T-cell (primary cell): ENCODE data around the gene TMEM114. TPM values are rescaled to one million over a fixed set of nuclear protein-coding genes. Genes with fewer than 3 reads are reported as not detected.

Experiments used
- ATAC-seq, 4 experiments: fragments of 200-7000 bp in 3 of 4; fragments of 150-1000 bp in 1 of 4; cut with Tn5 transposase; replicated peaks in 1 of 4; 1 replicate in 3 of 4; 2 replicates in 1 of 4; pipeline ENCODE4 v1.10.0; 2021; ENCODE audit warnings: moderate library complexity in 3 of 4, mild to moderate bottlenecking in 2 of 4, moderate number of reproducible peaks in 1 of 4
- CTCF ChIA-PET, 2 donors: fragments of 300-600 bp; sonication (Branson Sonifier 250); formaldehyde crosslinking; loops; one replicate each; lab custom pipeline; 2022; ENCODE audit warnings: antibody characterized with exemption in 2 of 2; lab: Charles Lee
- POLR2A ChIA-PET, 2 donors: fragments of 300-600 bp; sonication (Branson Sonifier 250); formaldehyde crosslinking; loops; one replicate each; lab custom pipeline; 2022; ENCODE audit warnings: antibody characterized with exemption in 2 of 2; lab: Charles Lee
- DNase-seq, 35 experiments: peaks; one replicate each; pipeline versions ENCODE4 v3.0.0 to v3.0.0-alpha.2; 2013 to 2023
- H3K27ac ChIP-seq: one replicate; pipeline ENCODE4 v1.5.1; 2013; ENCODE audit warnings: low read length
- H3K27me3 ChIP-seq, 2 experiments: replicated peaks in 1 of 2; 1 replicate in 1 of 2; 2 replicates in 1 of 2; pipeline versions ENCODE4 v1.6.1 to v1.7.0; 2013; ENCODE audit warnings: low read length in 1 of 2, mixed read lengths in 1 of 2; ENCODE audit not compliant: control insufficient read depth in 2 of 2, insufficient read depth in 2 of 2; ENCODE audit errors: extremely low read depth in 1 of 2
- H3K36me3 ChIP-seq, 2 donors: 1 replicate in 1 of 2; 2 replicates in 1 of 2; pipeline versions ENCODE4 v1.6.1 to v1.7.0; 2013; ENCODE audit warnings: low read length in 1 of 2; ENCODE audit not compliant: control insufficient read depth in 2 of 2, insufficient read depth in 1 of 2; ENCODE audit errors: extremely low read depth in 1 of 2
- H3K4me1 ChIP-seq, 2 experiments: 1 replicate in 1 of 2; 2 replicates in 1 of 2; pipeline versions ENCODE4 v1.6.1 to v1.7.0; 2013; ENCODE audit warnings: low read length in 2 of 2, mixed read lengths in 1 of 2; ENCODE audit not compliant: insufficient read depth in 2 of 2, control insufficient read depth in 1 of 2; ENCODE audit errors: extremely low read depth in 1 of 2
- H3K4me3 ChIP-seq, 2 donors: 1 replicate in 1 of 2; 2 replicates in 1 of 2; pipeline versions ENCODE4 v1.5.1 to v1.7.0; 2013; ENCODE audit warnings: mild to moderate bottlenecking in 2 of 2, low read length in 1 of 2, moderate library complexity in 1 of 2; ENCODE audit not compliant: control insufficient read depth in 1 of 2; ENCODE audit errors: extremely low read depth in 1 of 2
- H3K9me3 ChIP-seq: 2 replicates; pipeline ENCODE4 v1.7.0; 2013
- H3K27ac Mint-ChIP-seq, 2 donors: one replicate each; pipeline ENCODE4 v1.8.0; 2020 to 2021; ENCODE audit warnings: mild to moderate bottlenecking in 2 of 2, mixed read lengths in 2 of 2
- H3K27me3 Mint-ChIP-seq, 2 donors: one replicate each; pipeline ENCODE4 v1.8.0; 2021 to 2022; ENCODE audit warnings: mixed read lengths in 2 of 2
- H3K36me3 Mint-ChIP-seq: one replicate; pipeline ENCODE4 v1.8.0; 2021; ENCODE audit warnings: mixed read lengths
- H3K4me1 Mint-ChIP-seq, 3 donors: one replicate each; pipeline ENCODE4 v1.8.0; 2020 to 2022; ENCODE audit warnings: mixed read lengths in 3 of 3, mild to moderate bottlenecking in 1 of 3
- H3K4me3 Mint-ChIP-seq, 3 donors: one replicate each; pipeline ENCODE4 v1.8.0; 2020 to 2022; ENCODE audit warnings: mild to moderate bottlenecking in 3 of 3, mixed read lengths in 3 of 3, moderate library complexity in 3 of 3
- H3K9me3 Mint-ChIP-seq, 3 donors: one replicate each; pipeline ENCODE4 v1.8.0; 2020 to 2022; ENCODE audit warnings: mixed read lengths in 3 of 3
- WGBS: methylation state at CpG from one replicate; pipeline ENCODE4 v1.1.5; 2013; ENCODE audit warnings: missing lambda C conversion rate; ENCODE audit not compliant: insufficient coverage; 5-methylcytosine and 5-hydroxymethylcytosine counted together
- total RNA-seq, 35 experiments: library from RNA in 6 of 35; stranded (reverse) in 6 of 35; fragments of 120-200 nt in 1 of 35; gene quantifications; one replicate each; pipeline versions ENCODE4 v1.2.1 to v1.2.4 and lab custom pipeline; 2013 to 2026

TMEM114 gene
- total RNA-seq, 5 donors from 2014 or later (not counting 1 experiment from before 2014, with no cell fraction given), result not detected

DNA sequence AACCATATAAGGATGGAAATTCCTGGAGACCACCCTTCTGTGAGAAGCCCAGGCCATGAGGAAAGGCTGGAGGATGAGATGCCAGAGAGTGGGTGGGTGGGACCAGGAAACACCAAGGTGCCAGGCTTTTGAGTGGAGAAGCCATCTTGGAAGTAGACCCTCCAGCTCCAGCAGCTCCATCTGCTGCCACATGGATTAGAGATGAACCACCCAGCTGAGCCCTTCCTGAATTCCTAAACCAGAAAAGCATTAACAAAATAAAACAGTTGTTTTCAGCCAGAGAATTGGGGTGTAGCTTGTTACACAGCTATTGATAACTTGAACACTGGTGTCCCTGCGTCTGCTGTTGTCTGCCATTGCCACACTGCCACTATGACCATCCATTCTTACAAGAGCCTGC, 6.3 kb upstream of the TMEM114 start:
- no peaks in the 10 kb centered on the region for H3K36me3 Mint-ChIP-seq
- no peaks in the 10 kb centered on the region for H3K9me3 Mint-ChIP-seq
- H3K27ac Mint-ChIP-seq, result no peak overlapping the region
- 75% methylated on average over 1 of the region's 1 CpG for whole genome bisulfite sequencing
- no peak for DNase-seq
- no peak overlapping the region for H3K4me3 Mint-ChIP-seq
- no peaks in the 10 kb centered on the region for H3K4me1 ChIP-seq
- no peaks in the 10 kb centered on the region for H3K4me1 Mint-ChIP-seq
- peaks cover 6 to 12% of the 10 kb centered on the region in 2 donors for H3K27me3 Mint-ChIP-seq
- CTCF ChIA-PET, result no interaction called here
- no peaks in the 10 kb centered on the region for H3K36me3 ChIP-seq
- no peaks in the 10 kb centered on the region for H3K9me3 ChIP-seq
- no peak overlapping the region for H3K4me3 ChIP-seq
- no peak for ATAC-seq
- POLR2A ChIA-PET, result interaction anchor here in 1 of 2 donors (0.6 kb wide), 1 partner anchor 409 kb away, joined by 4 read pairs; no protein-coding TSS in a partner anchor
- no peak overlapping the region for H3K27ac ChIP-seq
- peaks cover 7 to 15% of the 10 kb centered on the region in 2 experiments for H3K27me3 ChIP-seq

DNA sequence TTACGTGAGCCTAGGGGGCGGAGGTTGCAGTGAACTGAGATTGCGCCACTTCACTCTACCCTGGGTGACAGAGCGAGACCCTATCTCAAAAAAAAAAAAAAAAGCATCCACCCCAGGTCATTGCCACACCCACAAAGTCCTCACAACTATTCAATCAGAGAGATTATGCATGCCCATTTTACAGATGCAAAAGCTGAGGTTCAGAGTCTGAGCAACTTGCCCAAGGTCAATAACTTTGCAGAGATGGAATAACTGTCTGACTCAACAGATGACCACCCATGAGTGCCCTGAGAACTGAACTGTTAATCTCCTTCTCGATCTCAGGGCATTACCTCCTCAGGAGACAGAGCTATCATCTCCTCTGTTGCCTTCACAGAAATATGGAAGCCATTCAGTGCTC, 5.5 kb upstream of the TMEM114 start:
- H3K27ac ChIP-seq, result no peak overlapping the region
- Mint-ChIP-seq H3K36me3 (no peaks in the 10 kb centered on the region), H3K27me3 (peaks cover 6 to 8% of the 10 kb centered on the region in 2 donors), H3K9me3 (no peaks in the 10 kb centered on the region), H3K4me3 (no peak overlapping the region), H3K4me1 (no peaks in the 10 kb centered on the region), H3K27ac (no peak overlapping the region)
- CTCF ChIA-PET, result interaction anchor here in 1 of 2 donors (0.6 kb wide), 1 partner anchor 1644 kb away, joined by 5 read pairs; no protein-coding TSS in a partner anchor
- POLR2A ChIA-PET, result no interaction called here
- H3K4me3 ChIP-seq, result no peak overlapping the region
- H3K36me3 ChIP-seq, result no peaks in the 10 kb centered on the region
- WGBS, result 73% methylated on average over 2 of the region's 5 CpGs
- ATAC-seq (no peak), DNase-seq (no peak)
- peaks cover 7 to 19% of the 10 kb centered on the region in 2 experiments for H3K27me3 ChIP-seq
- H3K4me1 ChIP-seq, result no peaks in the 10 kb centered on the region
- H3K9me3 ChIP-seq, result no peaks in the 10 kb centered on the region

DNA sequence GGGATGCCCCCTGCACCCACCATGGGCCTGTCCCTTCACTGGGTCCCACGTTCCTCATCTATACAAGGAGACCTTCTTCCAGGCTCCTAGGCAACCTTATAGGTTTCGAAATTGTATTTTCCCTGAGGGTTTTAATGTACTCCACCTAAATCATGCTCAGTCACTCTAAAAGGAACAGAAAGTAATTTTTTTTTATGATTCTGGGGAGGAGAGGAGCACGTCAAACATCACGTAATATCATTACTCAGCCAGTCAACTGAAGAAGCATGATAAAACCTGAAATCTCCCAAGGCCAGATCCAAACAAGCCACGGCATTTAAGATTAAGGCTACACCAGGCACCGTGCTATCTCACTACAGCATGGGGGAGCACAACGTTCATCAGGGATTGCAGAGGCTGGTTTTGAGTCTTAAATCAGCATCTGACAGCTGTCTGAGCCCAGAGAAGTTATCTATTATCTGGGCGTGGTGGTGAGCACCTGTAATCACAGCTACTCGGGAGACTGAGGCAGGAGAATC, 3.9 kb upstream of the TMEM114 start:
- Mint-ChIP-seq H3K9me3 (no peaks in the 10 kb centered on the region), H3K27me3 (peaks cover 9 to 11% of the 10 kb centered on the region in 2 donors), H3K27ac (no peak overlapping the region), H3K4me3 (no peak overlapping the region), H3K36me3 (no peaks in the 10 kb centered on the region), H3K4me1 (peaks cover 0 to 3% (median 2%) of the 10 kb centered on the region in 3 donors)
- H3K4me3 ChIP-seq, result no peak overlapping the region
- DNase-seq (no peak), ATAC-seq (no peak)
- peaks cover 10 to 27% of the 10 kb centered on the region in 2 experiments for H3K27me3 ChIP-seq
- H3K9me3 ChIP-seq, result no peaks in the 10 kb centered on the region
- peaks cover 0 to 3% of the 10 kb centered on the region in 2 experiments for H3K4me1 ChIP-seq
- H3K27ac ChIP-seq, result no peak overlapping the region
- 71% methylated on average over 6 of the region's 9 CpGs for whole genome bisulfite sequencing
- ChIA-PET POLR2A (no interaction called here), CTCF (interaction anchor here in 1 of 2 donors (0.6 kb wide), 1 partner anchor 67 kb away, joined by 3 read pairs; no protein-coding TSS in a partner anchor)
- H3K36me3 ChIP-seq, result no peaks in the 10 kb centered on the region

DNA sequence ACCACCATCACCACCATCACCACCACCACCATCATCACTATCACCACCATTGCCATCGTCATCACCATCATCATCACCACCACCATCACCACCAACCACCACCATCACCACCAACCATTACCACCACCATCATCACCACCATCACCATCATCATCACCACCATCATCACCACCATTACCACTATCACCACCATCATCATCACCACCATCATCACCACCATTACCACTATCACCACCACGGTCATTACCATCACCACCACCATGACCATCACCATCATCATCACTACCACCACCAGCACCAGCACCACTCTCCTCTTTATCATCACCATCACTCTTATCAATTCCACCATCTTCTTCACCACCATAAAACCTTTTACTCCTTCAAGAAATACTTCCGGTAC, 1.1 kb upstream of the TMEM114 start:
- WGBS, result 80% methylated on average over 2 of the region's 3 CpGs
- Histone ChIP-seq H3K36me3 (no peaks in the 10 kb centered on the region), H3K27ac (no peak overlapping the region), H3K9me3 (no peaks in the 10 kb centered on the region), H3K4me1 (peaks cover 0 to 4% of the 10 kb centered on the region in 2 experiments), H3K4me3 (no peak overlapping the region), H3K27me3 (peaks cover 23 to 44% of the 10 kb centered on the region in 2 experiments)
- peaks cover 21 to 33% of the 10 kb centered on the region in 2 donors for H3K27me3 Mint-ChIP-seq
- no peaks in the 10 kb centered on the region for H3K36me3 Mint-ChIP-seq
- POLR2A ChIA-PET, result no interaction called here
- no peak overlapping the region for H3K4me3 Mint-ChIP-seq
- H3K9me3 Mint-ChIP-seq, result no peaks in the 10 kb centered on the region
- H3K4me1 Mint-ChIP-seq, result peaks cover 0 to 6% (median 5%) of the 10 kb centered on the region in 3 donors
- DNase-seq, result no peak
- CTCF ChIA-PET, result no interaction called here
- H3K27ac Mint-ChIP-seq, result no peak overlapping the region
- ATAC-seq, result no peak

DNA sequence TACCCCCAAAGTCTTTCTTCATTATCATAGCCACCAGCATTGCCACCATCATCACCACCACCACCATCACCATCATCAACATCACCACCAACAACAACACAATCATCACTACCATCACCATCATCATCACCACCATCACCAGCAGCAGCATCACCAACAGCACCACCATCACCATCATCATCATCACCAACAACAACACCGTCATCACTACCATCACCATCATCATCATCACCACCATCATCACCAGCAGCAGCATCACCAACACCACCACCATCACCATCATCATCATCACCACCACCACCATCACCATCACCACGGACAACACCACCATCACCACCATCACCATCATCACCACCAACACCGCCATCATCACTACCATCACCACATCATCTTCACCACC, 500 bp upstream of the TMEM114 start:
- H3K27me3 Mint-ChIP-seq, result peaks cover 24 to 36% of the 10 kb centered on the region in 2 donors
- DNase-seq, result no peak
- ChIA-PET POLR2A (no interaction called here), CTCF (no interaction called here)
- H3K4me1 Mint-ChIP-seq, result peaks cover 0 to 6% (median 5%) of the 10 kb centered on the region in 3 donors
- H3K27ac Mint-ChIP-seq, result no peak overlapping the region
- no peaks in the 10 kb centered on the region for H3K36me3 Mint-ChIP-seq
- Histone ChIP-seq H3K9me3 (no peaks in the 10 kb centered on the region), H3K4me3 (no peak overlapping the region), H3K27ac (no peak overlapping the region), H3K27me3 (peaks cover 23 to 46% of the 10 kb centered on the region in 2 experiments), H3K36me3 (no peaks in the 10 kb centered on the region), H3K4me1 (peaks cover 0 to 4% of the 10 kb centered on the region in 2 experiments)
- no peak for ATAC-seq
- H3K4me3 Mint-ChIP-seq, result no peak overlapping the region
- WGBS, result 100% methylated on average over 3 of the region's 3 CpGs
- H3K9me3 Mint-ChIP-seq, result no peaks in the 10 kb centered on the region

DNA sequence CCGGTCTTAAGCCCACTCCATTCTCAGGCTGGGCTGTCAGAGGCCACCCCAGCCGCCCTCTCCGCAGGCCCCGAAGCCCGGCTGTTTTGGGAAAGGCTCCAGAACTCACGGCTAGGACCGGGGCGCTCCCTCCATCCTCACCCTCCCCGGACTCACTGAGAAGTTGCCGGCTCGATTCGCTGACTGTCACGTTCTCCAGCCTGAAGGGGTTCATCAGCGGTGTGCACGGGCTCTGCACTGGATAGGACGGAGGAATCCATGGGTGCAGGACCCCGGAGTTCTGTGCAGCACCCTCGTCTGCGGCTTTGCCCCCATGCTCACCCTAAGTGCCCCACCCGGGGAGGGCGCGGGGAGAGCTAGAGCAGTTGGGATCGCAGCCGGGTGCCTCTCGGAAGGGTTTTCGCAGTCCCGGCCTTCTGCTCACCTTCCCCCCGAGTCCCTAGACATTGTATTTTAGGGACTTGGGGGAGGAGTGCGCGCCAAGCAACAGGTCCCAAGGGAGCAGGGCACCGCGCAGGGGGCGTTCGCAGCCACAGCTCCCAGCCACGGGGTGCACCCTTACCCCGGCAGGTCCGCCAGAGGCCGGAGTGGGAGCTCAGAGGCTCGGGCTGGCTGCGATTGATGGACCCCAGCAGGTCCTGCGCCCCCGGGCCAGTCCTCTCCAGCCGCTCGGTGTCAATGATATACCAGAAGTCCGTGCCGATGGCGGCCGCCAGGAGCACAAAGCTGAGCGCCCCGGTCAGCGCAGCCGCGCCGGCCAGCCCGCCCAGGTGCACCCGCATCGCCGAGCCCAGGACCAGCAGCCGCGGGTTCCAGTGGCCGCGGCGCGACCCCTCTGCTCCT, 1.0 kb downstream of the TMEM114 start:
- Mint-ChIP-seq H3K27me3 (peaks cover 27 to 45% of the 10 kb centered on the region in 2 donors), H3K27ac (no peak overlapping the region), H3K36me3 (no peaks in the 10 kb centered on the region), H3K4me3 (peak overlapping the region in 1 of 3 donors; percentile 29), H3K9me3 (no peaks in the 10 kb centered on the region), H3K4me1 (peaks cover 0 to 6% (median 5%) of the 10 kb centered on the region in 3 donors)
- POLR2A ChIA-PET, result no interaction called here
- no peak overlapping the region for H3K27ac ChIP-seq
- DNase-seq, result no peak
- 6% methylated on average over 57 of the region's 64 CpGs for WGBS
- H3K27me3 ChIP-seq, result peaks cover 23 to 51% of the 10 kb centered on the region in 2 experiments
- H3K4me1 ChIP-seq, result peaks cover 0 to 4% of the 10 kb centered on the region in 2 experiments
- no peaks in the 10 kb centered on the region for H3K9me3 ChIP-seq
- no peaks in the 10 kb centered on the region for H3K36me3 ChIP-seq
- no peak overlapping the region for H3K4me3 ChIP-seq
- no peak for ATAC-seq
- CTCF ChIA-PET, result no interaction called here
